ENCODE data around the gene PRDM16.

- TF ChIP-seq CTCF (IDR thresholded peaks at IDR 0.05) = no peak
- TF ChIP-seq IRF1 (CRISPR knock-in tag; IDR thresholded peaks at IDR 0.05) = no peak
- TF ChIP-seq NR1H2 (CRISPR knock-in tag; IDR thresholded peaks at IDR 0.05) = no peak
- no peak for TF ChIP-seq HMGA2 (CRISPR knock-in tag; IDR thresholded peaks at IDR 0.05)
- no peak for TF ChIP-seq FOXJ3 (CRISPR knock-in tag; IDR thresholded peaks at IDR 0.05; ENCODE audit: borderline replicate concordance)
- TF ChIP-seq CREB1 (CRISPR knock-in tag; IDR thresholded peaks at IDR 0.05) = no peak
- TF ChIP-seq, protein P1, sequence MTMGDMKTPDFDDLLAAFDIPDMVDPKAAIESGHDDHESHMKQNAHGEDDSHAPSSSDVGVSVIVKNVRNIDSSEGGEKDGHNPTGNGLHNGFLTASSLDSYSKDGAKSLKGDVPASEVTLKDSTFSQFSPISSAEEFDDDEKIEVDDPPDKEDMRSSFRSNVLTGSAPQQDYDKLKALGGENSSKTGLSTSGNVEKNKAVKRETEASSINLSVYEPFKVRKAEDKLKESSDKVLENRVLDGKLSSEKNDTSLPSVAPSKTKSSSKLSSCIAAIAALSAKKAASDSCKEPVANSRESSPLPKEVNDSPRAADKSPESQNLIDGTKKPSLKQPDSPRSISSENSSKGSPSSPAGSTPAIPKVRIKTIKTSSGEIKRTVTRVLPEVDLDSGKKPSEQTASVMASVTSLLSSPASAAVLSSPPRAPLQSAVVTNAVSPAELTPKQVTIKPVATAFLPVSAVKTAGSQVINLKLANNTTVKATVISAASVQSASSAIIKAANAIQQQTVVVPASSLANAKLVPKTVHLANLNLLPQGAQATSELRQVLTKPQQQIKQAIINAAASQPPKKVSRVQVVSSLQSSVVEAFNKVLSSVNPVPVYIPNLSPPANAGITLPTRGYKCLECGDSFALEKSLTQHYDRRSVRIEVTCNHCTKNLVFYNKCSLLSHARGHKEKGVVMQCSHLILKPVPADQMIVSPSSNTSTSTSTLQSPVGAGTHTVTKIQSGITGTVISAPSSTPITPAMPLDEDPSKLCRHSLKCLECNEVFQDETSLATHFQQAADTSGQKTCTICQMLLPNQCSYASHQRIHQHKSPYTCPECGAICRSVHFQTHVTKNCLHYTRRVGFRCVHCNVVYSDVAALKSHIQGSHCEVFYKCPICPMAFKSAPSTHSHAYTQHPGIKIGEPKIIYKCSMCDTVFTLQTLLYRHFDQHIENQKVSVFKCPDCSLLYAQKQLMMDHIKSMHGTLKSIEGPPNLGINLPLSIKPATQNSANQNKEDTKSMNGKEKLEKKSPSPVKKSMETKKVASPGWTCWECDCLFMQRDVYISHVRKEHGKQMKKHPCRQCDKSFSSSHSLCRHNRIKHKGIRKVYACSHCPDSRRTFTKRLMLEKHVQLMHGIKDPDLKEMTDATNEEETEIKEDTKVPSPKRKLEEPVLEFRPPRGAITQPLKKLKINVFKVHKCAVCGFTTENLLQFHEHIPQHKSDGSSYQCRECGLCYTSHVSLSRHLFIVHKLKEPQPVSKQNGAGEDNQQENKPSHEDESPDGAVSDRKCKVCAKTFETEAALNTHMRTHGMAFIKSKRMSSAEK (CRISPR knock-in tag; IDR thresholded peaks at IDR 0.05; ENCODE audit: borderline replicate concordance) = no peak
These were observed 356.6 kb downstream of the PRDM16 start for GRCh38 chr1:3425486-3426215.
